ENCODE results near the gene KRT26.

The KRT26 gene

GRCh38 chr17:40724656-40725055 lies 47.3 kb downstream of the KRT26 start:
- DNase-seq, result no peak

GRCh38 chr17:40722241-40722640 lies 49.8 kb downstream of the KRT26 start:
- DNase-seq, result no peak

GRCh38 chr17:40720899-40721298 lies 51.1 kb downstream of the KRT26 start:
- no peak for DNase-seq

- DNase-seq, result no peak
Measured at GRCh38 chr17:40718930-40719329, 53.1 kb downstream of the KRT26 start.

- DNase-seq, result no peak
Measured at GRCh38 chr17:40717776-40718175, 54.2 kb downstream of the KRT26 start.
